ENCODE results near the gene TRAPPC11.

The TRAPPC11 gene

GRCh38 chr4:183728223-183729068 is 69.4 kb downstream of the TRAPPC11 start:
- Histone ChIP-seq H3K4me1 (ENCODE audit: control insufficient read depth in 1 of 2, insufficient read depth in 2 of 2, low read length in 2 of 2) (peaks cover 0 to 2% of the 10 kb centered on the region in 2 donors), H3K27me3 (ENCODE audit: control insufficient read depth in 1 of 2, insufficient read depth in 2 of 2, low read length in 2 of 2) (no peaks in the 10 kb centered on the region), H3K36me3 (ENCODE audit: control insufficient read depth in 1 of 2, insufficient read depth in 2 of 2, low read length in 2 of 2) (no peaks in the 10 kb centered on the region), H3K9ac (ENCODE audit: low read depth in 1 of 2, low read length in 2 of 2) (no peak overlapping the region), H3K9me3 (ENCODE audit: control insufficient read depth in 1 of 2, low read length in 2 of 2) (no peaks in the 10 kb centered on the region), H3K27ac (ENCODE audit: low read depth, low read length) (no peak overlapping the region), H3K4me3 (ENCODE audit: low read depth in 1 of 2, low read length in 2 of 2) (no peak overlapping the region)

- H3K27me3 ChIP-seq (ENCODE audit: control insufficient read depth in 1 of 2, insufficient read depth in 2 of 2, low read length in 2 of 2): no peaks in the 10 kb centered on the region
- no peak overlapping the region for H3K4me3 ChIP-seq (ENCODE audit: low read depth in 1 of 2, low read length in 2 of 2)
- no peak overlapping the region for H3K9ac ChIP-seq (ENCODE audit: low read depth in 1 of 2, low read length in 2 of 2)
- H3K9me3 ChIP-seq (ENCODE audit: control insufficient read depth in 1 of 2, low read length in 2 of 2): no peaks in the 10 kb centered on the region
- no peak overlapping the region for H3K27ac ChIP-seq (ENCODE audit: low read depth, low read length)
- H3K4me1 ChIP-seq (ENCODE audit: control insufficient read depth in 1 of 2, insufficient read depth in 2 of 2, low read length in 2 of 2): no peaks in the 10 kb centered on the region
- H3K36me3 ChIP-seq (ENCODE audit: control insufficient read depth in 1 of 2, insufficient read depth in 2 of 2, low read length in 2 of 2): no peaks in the 10 kb centered on the region
Measured at GRCh38 chr4:183729069-183729406, 69.9 kb downstream of the TRAPPC11 start.

GRCh38 chr4:183729430-183730328 is 70.6 kb downstream of the TRAPPC11 start:
- no peaks in the 10 kb centered on the region for H3K36me3 ChIP-seq (ENCODE audit: control insufficient read depth in 1 of 2, insufficient read depth in 2 of 2, low read length in 2 of 2)
- no peaks in the 10 kb centered on the region for H3K4me1 ChIP-seq (ENCODE audit: control insufficient read depth in 1 of 2, insufficient read depth in 2 of 2, low read length in 2 of 2)
- no peaks in the 10 kb centered on the region for H3K9me3 ChIP-seq (ENCODE audit: control insufficient read depth in 1 of 2, low read length in 2 of 2)
- H3K4me3 ChIP-seq (ENCODE audit: low read depth in 1 of 2, low read length in 2 of 2): no peak overlapping the region
- no peaks in the 10 kb centered on the region for H3K27me3 ChIP-seq (ENCODE audit: control insufficient read depth in 1 of 2, insufficient read depth in 2 of 2, low read length in 2 of 2)
- H3K27ac ChIP-seq (ENCODE audit: low read depth, low read length): no peak overlapping the region
- H3K9ac ChIP-seq (ENCODE audit: low read depth in 1 of 2, low read length in 2 of 2): no peak overlapping the region

GRCh38 chr4:183732296-183732695 is 73.2 kb downstream of the TRAPPC11 start:
- no peaks in the 10 kb centered on the region for H3K4me1 ChIP-seq (ENCODE audit: control insufficient read depth in 1 of 2, insufficient read depth in 2 of 2, low read length in 2 of 2)
- no peak overlapping the region for H3K4me3 ChIP-seq (ENCODE audit: low read depth in 1 of 2, low read length in 2 of 2)
- H3K36me3 ChIP-seq (ENCODE audit: control insufficient read depth in 1 of 2, insufficient read depth in 2 of 2, low read length in 2 of 2): no peaks in the 10 kb centered on the region

GRCh38 chr4:183733181-183733580 is 74.1 kb downstream of the TRAPPC11 start:
- no peaks in the 10 kb centered on the region for H3K27me3 ChIP-seq (ENCODE audit: control insufficient read depth in 1 of 2, insufficient read depth in 2 of 2, low read length in 2 of 2)
- H3K36me3 ChIP-seq (ENCODE audit: control insufficient read depth in 1 of 2, insufficient read depth in 2 of 2, low read length in 2 of 2): no peaks in the 10 kb centered on the region
- no peak overlapping the region for H3K27ac ChIP-seq (ENCODE audit: low read depth, low read length)
- no peaks in the 10 kb centered on the region for H3K4me1 ChIP-seq (ENCODE audit: control insufficient read depth in 1 of 2, insufficient read depth in 2 of 2, low read length in 2 of 2)
- no peak overlapping the region for H3K9ac ChIP-seq (ENCODE audit: low read depth in 1 of 2, low read length in 2 of 2)
- H3K4me3 ChIP-seq (ENCODE audit: low read depth in 1 of 2, low read length in 2 of 2): no peak overlapping the region
- no peaks in the 10 kb centered on the region for H3K9me3 ChIP-seq (ENCODE audit: control insufficient read depth in 1 of 2, low read length in 2 of 2)

More at GRCh38 chr4:183732296-183732695, 73.2 kb downstream of the TRAPPC11 start:
- no peak overlapping the region for H3K27ac ChIP-seq (ENCODE audit: low read depth, low read length)
- no peaks in the 10 kb centered on the region for H3K9me3 ChIP-seq (ENCODE audit: control insufficient read depth in 1 of 2, low read length in 2 of 2)
- no peak overlapping the region for H3K9ac ChIP-seq (ENCODE audit: low read depth in 1 of 2, low read length in 2 of 2)
- H3K27me3 ChIP-seq (ENCODE audit: control insufficient read depth in 1 of 2, insufficient read depth in 2 of 2, low read length in 2 of 2): no peaks in the 10 kb centered on the region

- Histone ChIP-seq H3K9me3 (ENCODE audit: control insufficient read depth in 1 of 2, low read length in 2 of 2) (no peaks in the 10 kb centered on the region), H3K27ac (ENCODE audit: low read depth, low read length) (no peak overlapping the region), H3K27me3 (ENCODE audit: control insufficient read depth in 1 of 2, insufficient read depth in 2 of 2, low read length in 2 of 2) (no peaks in the 10 kb centered on the region), H3K36me3 (ENCODE audit: control insufficient read depth in 1 of 2, insufficient read depth in 2 of 2, low read length in 2 of 2) (no peaks in the 10 kb centered on the region), H3K9ac (ENCODE audit: low read depth in 1 of 2, low read length in 2 of 2) (no peak overlapping the region), H3K4me3 (ENCODE audit: low read depth in 1 of 2, low read length in 2 of 2) (no peak overlapping the region), H3K4me1 (ENCODE audit: control insufficient read depth in 1 of 2, insufficient read depth in 2 of 2, low read length in 2 of 2) (no peaks in the 10 kb centered on the region)
Measured at GRCh38 chr4:183738081-183738673, 79.1 kb downstream of the TRAPPC11 start.

GRCh38 chr4:183738961-183739360 is 79.9 kb downstream of the TRAPPC11 start:
- Histone ChIP-seq H3K27me3 (ENCODE audit: control insufficient read depth in 1 of 2, insufficient read depth in 2 of 2, low read length in 2 of 2) (no peaks in the 10 kb centered on the region), H3K27ac (ENCODE audit: low read depth, low read length) (no peak overlapping the region), H3K4me1 (ENCODE audit: control insufficient read depth in 1 of 2, insufficient read depth in 2 of 2, low read length in 2 of 2) (no peaks in the 10 kb centered on the region), H3K4me3 (ENCODE audit: low read depth in 1 of 2, low read length in 2 of 2) (no peak overlapping the region), H3K9me3 (ENCODE audit: control insufficient read depth in 1 of 2, low read length in 2 of 2) (no peaks in the 10 kb centered on the region), H3K36me3 (ENCODE audit: control insufficient read depth in 1 of 2, insufficient read depth in 2 of 2, low read length in 2 of 2) (no peaks in the 10 kb centered on the region), H3K9ac (ENCODE audit: low read depth in 1 of 2, low read length in 2 of 2) (no peak overlapping the region)

GRCh38 chr4:183746305-183747229 is 87.5 kb downstream of the TRAPPC11 start:
- Histone ChIP-seq H3K27ac (ENCODE audit: low read depth, low read length) (no peak overlapping the region), H3K9me3 (ENCODE audit: control insufficient read depth in 1 of 2, low read length in 2 of 2) (no peaks in the 10 kb centered on the region), H3K27me3 (ENCODE audit: control insufficient read depth in 1 of 2, insufficient read depth in 2 of 2, low read length in 2 of 2) (no peaks in the 10 kb centered on the region), H3K4me3 (ENCODE audit: low read depth in 1 of 2, low read length in 2 of 2) (no peak overlapping the region), H3K4me1 (ENCODE audit: control insufficient read depth in 1 of 2, insufficient read depth in 2 of 2, low read length in 2 of 2) (no peaks in the 10 kb centered on the region), H3K9ac (ENCODE audit: low read depth in 1 of 2, low read length in 2 of 2) (no peak overlapping the region), H3K36me3 (ENCODE audit: control insufficient read depth in 1 of 2, insufficient read depth in 2 of 2, low read length in 2 of 2) (no peaks in the 10 kb centered on the region)

GRCh38 chr4:183747380-183747779 is 88.3 kb downstream of the TRAPPC11 start:
- H3K9me3 ChIP-seq (ENCODE audit: control insufficient read depth in 1 of 2, low read length in 2 of 2): no peaks in the 10 kb centered on the region
- no peak overlapping the region for H3K9ac ChIP-seq (ENCODE audit: low read depth in 1 of 2, low read length in 2 of 2)
- H3K27me3 ChIP-seq (ENCODE audit: control insufficient read depth in 1 of 2, insufficient read depth in 2 of 2, low read length in 2 of 2): no peaks in the 10 kb centered on the region
- H3K36me3 ChIP-seq (ENCODE audit: control insufficient read depth in 1 of 2, insufficient read depth in 2 of 2, low read length in 2 of 2): no peaks in the 10 kb centered on the region
- no peak overlapping the region for H3K4me3 ChIP-seq (ENCODE audit: low read depth in 1 of 2, low read length in 2 of 2)
- H3K27ac ChIP-seq (ENCODE audit: low read depth, low read length): no peak overlapping the region
- H3K4me1 ChIP-seq (ENCODE audit: control insufficient read depth in 1 of 2, insufficient read depth in 2 of 2, low read length in 2 of 2): no peaks in the 10 kb centered on the region
